COR-L47 (cell line): ENCODE measurements around the gene SCAP.

Experiments
- DNase-seq: peaks from one replicate; lab custom pipeline; 2025; lab: John Stamatoyannopoulos, UW

Gene SCAP

DNA sequence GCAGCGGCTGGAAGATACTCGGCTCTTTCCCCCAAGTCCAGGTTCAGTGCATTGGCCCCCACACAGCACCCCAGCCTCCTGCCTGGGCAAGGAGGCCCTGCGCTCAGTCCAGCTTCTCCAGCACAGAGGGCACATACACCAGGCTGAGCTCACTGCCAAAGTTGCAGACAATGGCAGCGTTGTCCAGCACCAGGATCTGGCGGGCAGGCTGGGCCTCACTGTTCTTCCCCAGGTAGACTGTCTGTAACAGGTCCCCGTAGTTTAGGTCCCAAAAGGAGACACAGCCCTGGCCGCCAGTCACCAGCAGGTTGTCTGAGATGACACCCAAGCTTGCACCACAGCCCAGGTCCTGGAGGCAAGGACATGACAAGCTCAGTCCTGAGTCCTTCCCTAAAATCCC, 62.0 kb downstream of the SCAP start:
- DNase-seq = no peak

DNA sequence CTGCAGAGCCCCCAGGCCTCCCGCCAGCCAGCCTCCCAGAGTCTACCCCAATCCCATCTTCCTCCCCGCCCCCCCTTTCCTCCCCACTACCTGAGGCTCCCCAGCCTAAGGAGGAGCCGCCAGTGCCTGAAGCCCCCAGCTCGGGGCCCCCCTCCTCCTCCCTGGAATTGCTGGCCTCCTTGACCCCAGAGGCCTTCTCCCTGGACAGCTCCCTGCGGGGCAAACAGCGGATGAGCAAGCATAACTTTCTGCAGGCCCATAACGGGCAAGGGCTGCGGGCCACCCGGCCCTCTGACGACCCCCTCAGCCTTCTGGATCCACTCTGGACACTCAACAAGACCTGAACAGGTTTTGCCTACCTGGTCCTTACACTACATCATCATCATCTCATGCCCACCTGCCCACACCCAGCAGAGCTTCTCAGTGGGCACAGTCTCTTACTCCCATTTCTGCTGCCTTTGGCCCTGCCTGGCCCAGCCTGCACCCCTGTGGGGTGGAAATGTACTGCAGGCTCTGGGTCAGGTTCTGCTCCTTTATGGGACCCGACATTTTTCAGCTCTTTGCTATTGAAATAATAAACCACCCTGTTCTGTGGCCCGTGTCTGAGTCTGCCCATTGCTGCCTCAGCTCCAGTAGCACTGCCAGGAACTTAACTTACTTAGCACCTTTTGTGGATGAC, 62.8 kb downstream of the SCAP start:
- no peak for DNase-seq

DNA sequence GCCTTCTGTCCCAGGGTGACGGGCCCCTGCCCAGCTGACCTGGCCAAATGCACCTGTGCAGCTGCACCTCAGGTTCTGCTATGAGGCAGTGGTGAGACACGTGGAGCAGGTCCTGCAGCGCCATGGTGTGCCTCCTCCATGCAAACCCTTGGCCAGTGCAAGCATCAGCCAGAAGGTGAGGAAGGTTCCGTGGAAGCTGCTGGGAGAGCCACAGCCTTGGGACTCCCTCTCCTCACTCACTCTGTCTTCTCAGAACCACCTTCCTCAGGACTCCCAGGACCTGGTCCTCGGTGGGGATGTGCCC, 63.3 kb downstream of the SCAP start:
- DNase-seq = no peak

DNA sequence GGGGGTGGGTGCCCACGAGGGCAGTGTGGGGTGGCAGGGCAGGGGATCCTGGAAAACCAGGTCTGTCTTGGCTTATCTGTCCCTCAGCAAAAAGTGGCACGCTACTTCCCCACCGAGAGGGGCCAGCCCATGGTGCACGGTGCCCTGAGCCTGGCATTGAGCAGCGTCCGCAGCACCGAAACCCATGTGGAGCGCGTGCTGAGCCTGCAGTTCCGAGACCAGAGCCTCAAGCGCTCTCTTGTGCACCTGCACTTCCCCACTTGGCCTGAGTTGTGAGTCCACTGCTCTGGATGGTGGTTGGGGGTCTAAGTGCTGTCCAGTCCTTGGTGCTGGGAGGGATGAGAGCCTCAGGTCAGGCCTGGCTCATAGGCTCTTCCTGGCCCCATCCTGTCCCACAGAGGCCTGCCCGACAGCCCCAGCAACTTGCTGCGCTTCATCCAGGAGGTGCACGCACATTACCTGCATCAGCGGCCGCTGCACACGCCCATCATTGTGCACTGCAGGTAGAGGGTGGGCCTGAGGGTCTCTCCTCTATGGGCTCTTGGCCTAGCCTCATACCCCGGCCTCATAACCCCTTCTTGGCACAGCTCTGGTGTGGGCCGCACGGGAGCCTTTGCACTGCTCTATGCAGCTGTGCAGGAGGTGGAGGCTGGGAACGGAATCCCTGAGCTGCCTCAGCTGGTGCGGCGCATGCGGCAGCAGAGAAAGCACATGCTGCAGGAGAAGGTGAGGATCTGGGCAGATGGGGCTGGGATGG, 63.9 kb downstream of the SCAP start:
- no peak for DNase-seq

DNA sequence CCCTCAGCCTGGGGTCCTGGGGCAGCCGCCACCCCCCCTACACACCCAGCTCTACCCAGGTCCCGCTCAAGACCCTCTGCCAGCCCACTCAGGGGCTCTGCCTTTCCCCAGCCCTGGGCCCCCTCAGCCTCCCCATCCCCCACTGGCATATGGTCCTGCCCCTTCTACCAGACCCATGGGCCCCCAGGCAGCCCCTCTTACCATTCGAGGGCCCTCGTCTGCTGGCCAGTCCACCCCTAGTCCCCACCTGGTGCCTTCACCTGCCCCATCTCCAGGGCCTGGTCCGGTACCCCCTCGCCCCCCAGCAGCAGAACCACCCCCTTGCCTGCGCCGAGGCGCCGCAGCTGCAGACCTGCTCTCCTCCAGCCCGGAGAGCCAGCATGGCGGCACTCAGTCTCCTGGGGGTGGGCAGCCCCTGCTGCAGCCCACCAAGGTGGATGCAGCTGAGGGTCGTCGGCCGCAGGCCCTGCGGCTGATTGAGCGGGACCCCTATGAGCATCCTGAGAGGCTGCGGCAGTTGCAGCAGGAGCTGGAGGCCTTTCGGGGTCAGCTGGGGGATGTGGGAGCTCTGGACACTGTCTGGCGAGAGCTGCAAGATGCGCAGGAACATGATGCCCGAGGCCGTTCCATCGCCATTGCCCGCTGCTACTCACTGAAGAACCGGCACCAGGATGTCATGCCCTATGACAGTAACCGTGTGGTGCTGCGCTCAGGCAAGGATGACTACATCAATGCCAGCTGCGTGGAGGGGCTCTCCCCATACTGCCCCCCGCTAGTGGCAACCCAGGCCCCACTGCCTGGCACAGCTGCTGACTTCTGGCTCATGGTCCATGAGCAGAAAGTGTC, 64.7 kb downstream of the SCAP start:
- no peak for DNase-seq

DNA sequence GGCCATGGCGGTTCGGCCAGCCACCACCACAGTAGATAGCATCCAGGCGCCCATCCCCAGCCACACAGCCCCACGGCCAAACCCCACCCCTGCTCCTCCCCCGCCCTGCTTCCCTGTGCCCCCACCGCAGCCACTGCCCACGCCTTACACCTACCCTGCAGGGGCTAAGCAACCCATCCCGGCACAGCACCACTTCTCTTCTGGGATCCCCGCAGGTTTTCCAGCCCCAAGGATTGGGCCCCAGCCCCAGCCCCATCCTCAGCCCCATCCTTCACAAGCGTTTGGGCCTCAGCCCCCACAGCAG, 65.4 kb downstream of the SCAP start:
- no peak for DNase-seq

DNA sequence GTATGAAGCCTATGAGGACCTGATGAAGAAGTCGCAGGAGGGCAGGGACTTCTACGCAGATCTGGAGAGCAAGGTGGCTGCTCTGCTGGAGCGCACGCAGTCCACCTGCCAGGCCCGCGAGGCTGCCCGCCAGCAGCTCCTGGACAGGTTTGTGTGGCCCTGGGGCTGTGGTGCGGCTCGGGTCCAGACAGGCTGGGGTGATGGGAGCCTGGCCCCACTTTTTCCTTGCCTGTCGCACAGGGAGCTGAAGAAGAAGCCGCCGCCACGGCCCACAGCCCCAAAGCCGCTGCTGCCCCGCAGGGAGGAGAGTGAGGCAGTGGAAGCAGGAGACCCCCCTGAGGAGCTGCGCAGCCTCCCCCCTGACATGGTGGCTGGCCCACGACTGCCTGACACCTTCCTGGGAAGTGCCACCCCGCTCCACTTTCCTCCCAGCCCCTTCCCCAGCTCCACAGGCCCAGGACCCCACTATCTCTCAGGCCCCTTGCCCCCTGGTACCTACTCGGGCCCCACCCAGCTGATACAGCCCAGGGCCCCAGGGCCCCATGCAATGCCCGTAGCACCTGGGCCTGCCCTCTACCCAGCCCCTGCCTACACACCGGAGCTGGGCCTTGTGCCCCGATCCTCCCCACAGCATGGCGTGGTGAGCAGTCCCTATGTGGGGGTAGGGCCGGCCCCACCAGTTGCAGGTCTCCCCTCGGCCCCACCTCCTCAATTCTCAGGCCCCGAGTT, 65.9 kb downstream of the SCAP start:
- DNase-seq = no peak

DNA sequence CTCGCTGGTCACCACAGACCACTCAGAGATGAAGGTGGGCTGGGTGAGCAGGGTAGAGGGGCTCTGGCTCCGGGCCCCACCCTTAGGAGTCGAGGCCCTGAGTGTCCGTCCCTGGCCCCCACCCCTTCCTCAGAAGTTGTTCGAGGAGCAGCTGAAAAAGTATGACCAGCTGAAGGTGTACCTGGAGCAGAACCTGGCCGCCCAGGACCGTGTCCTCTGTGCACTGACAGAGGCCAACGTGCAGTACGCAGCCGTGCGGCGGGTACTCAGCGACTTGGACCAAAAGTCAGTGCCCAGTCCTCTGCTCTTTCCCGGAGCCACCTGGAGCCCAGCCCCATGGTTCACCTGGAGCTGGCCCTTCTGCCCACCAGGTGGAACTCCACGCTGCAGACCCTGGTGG, 66.5 kb downstream of the SCAP start:
- DNase-seq = no peak

DNA sequence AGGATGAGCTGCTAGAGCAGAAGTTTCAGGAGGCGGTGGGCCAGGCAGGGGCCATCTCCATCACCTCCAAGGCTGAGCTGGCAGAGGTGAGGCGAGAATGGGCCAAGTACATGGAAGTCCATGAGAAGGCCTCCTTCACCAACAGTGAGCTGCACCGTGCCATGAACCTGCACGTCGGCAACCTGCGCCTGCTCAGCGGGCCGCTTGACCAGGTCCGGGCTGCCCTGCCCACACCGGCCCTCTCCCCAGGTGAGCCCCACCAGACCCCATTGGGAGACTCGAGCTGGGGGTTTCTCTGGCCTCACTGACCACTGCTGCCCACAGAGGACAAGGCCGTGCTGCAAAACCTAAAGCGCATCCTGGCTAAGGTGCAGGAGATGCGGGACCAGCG, 66.9 kb downstream of the SCAP start:
- no peak for DNase-seq

DNA sequence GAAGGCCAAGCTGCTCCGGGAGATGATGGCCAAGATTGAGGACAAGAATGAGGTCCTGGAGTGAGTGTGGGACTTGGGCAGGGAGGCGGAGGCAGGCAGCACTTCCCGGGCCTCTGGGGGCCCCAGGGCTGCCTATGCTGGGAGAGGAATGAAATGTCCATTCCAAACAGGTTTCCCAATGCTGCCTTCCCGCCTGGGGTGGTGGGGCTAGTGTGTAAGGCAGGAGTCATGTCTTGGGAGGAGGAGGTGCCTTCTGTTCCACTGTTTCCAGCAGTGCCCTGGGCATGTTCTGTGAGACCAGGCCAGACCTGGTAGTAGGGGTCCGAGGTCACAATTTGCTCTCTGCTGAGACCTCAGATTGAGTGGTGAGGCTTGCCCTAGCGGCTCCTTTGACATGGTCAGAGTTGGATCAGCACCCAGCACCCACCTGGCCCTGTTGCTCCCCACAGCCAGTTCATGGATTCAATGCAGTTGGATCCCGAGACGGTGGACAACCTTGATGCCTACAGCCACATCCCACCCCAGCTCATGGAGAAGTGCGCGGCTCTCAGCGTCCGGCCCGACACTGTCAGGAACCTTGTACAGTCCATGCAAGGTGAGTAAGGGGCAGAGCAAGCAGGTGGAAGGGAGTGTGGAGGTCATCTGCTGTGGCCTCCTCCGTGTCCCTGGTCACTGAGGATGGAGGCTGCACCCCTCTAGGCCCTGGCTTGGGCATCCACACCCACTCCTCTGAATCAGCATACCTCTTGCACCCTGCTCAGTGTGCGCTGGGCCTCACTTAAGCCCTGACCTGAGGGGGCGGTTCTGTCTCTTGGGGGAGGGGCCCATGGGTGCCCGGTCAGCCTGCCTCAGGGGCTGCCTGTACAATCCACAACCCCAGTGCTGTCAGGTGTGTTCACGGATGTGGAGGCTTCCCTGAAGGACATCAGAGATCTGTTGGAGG, 67.6 kb downstream of the SCAP start:
- DNase-seq = no peak

DNA sequence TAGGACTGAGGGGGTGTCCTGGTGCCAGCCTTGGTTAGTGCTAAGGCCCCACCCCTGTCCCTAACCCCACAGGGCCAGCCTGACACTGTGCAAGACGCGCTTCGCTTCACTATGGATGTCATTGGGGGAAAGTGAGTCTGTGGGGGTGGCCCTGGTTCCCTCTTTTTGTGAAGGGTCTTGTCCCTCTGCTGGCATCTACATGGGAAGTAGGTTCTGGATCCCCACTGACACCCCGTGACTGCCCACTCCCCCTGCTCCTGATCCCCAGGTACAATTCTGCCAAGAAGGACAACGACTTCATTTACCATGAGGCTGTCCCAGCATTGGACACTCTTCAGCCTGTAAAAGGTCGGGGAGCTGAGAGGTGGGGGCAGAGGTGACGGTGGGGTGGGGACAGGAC, 68.5 kb downstream of the SCAP start:
- DNase-seq = no peak

DNA sequence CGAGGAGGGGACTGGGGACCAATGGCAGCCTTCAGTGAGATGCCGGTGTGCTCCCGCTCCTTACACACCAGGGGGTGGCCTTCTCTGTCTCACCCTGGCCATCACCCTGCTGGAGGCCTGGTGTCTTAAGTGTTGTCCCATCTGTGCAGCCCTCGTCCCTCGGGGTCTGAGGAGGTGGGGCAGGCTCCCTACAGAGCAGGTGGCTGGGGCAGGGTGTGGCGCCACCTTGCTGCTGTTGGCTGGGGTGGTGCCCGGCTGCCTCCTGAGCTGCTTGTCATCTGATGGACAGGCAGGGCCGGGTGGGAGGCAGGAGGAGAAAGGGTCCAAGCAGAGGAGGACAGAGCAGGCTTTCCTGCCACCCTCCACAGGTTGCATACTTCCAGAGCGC, 69.0 kb downstream of the SCAP start:
- no peak for DNase-seq

DNA sequence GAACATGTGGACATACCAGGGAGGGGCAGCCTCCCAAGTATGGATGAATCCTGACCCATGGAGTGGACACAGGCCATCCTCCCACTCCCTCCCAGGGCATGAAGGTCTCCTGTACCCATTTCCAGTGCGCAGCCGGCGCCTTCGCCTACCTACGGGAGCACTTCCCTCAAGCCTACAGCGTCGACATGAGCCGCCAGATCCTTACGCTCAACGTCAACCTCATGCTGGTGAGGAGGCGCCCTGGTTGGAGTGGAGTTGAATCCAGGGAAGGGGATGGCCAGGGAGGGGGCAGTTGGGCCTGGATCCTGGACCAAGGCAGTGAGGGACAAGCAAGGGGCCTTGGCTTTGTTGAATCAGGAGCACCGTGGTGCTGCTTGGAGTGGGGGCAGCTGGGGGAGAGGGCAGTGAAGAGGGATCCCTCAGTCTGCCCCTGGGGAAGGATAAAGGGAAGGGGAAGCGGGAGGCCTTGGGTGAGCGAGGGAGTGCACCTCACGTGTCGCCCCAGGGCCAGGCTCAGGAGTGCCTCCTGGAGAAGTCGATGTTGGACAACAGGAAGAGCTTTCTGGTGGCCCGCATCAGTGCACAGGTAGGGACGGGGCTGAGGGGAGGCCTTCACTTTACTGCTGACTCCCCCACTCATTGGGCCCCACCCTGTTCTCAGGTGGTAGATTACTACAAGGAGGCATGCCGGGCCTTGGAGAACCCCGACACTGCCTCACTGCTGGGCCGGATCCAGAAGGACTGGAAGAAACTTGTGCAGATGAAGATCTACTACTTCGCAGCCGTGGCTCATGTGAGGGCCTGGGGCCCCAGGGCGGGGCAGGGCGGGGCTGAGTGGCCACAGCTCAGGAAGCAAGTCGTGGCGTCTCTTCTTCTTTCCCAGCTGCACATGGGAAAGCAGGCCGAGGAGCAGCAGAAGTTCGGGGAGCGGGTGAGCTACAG, 69.7 kb downstream of the SCAP start:
- DNase-seq = no peak

DNA sequence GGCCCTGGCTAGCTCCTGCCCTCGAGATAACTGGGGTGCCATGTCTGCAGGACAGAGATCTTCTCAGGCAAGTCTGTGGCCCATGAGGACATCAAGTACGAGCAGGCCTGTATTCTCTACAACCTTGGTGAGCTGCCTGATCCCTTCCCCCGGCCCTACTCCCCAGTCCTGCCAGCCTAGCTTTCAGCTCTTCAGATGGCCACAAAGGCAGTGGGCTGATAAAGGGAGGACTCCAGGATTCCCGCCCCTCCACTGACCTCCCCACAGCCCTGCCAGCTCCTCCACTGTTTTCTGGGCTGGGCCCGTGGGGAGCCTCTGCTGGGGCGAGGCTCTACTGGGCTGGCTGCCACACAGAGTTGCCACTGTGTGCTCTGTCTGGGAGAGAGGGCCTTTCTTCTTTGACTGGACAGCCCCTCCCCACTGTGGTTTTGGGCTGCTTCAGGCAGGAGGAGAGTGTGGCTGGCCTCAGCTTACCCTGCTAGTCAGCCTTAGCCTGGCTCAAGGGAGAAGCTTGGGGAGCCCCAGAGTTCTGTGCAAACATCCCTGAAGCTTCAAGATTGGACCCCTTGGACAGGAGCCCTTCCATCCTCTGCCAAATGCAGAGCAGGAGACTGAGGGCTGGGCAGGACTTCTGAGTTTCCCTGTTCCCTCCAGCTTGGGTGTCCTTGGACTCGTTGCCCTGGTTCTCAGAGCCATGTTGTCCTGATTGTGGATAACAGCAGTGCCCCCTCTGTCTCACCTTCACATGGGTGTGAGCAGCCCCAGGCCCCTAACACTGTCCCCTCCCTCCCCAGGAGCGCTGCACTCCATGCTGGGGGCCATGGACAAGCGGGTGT, 70.6 kb downstream of the SCAP start:
- DNase-seq = no peak

DNA sequence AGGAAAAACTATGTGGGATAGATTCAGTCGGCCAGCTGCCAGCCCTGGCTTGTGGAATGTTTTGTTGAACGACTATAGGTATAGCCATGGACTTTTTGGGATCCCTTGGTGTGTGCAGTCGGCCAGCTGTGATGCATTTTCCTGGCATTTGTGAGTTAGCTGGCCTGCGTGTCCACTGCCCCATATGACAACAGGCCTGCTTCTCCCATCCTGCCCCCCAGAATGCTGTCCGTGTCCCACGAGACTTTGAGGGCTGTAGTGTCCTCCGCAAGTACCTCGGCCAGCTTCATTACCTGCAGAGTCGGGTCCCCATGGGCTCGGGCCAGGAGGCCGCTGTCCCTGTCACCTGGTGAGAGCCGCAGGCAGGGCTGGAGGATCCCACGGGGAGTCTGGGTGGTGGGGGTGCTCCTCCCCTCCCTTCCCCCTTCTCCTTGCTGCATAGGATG, 71.3 kb downstream of the SCAP start:
- DNase-seq = no peak

DNA sequence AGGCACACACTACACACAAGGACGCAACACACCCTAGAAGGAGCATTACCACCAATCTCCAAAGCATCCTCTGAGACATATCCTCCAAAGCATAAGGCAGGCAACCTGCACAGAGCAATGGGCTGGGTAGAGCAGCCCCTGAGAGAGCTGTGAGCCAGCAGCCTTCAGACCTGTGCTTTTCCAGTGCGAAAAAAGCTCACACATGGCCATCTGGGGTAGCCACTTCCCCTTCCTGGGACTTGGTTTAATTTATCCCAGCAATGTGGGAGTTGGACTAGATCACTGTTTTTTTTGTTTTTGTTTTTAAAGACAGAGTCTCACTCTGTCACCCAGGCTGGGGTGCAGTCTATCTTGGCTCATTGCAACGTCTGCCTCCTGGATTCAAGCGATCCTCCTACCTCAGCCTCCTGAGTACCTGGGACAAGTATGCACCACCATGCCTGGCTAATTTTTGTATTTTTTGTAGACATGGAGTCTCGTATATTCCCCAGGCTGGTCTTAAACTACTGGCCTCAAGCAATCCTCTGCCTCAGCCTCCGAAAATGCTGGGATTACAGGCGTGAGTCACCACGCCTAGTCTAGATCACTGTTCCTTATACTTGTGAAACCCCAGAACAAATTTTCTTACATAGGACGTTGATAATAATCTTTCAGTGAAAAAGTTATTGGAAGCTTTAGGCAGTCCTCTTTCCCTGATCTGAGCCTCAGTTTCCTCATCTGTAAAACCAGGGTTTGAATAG, 76.0 kb downstream of the SCAP start:
- DNase-seq = no peak

DNA sequence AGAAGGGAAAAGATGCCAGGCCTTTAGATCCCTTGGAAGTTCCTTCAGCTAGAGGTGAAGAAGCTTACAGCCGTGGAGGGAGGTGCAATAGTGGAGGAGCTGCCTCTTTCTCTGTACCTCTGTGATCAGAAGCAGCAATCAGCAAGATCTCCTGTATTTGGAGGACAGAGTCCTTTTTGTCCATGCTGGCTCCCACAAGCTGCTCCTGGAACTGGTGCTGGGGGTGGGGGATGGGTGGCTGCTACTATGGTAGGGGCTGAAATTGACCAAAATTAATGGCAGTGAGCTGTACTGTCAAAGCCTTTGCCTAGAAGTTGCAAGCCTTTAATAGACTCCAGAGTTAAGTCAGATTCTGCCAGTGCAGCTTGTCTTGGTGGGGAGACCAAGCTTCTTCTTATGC, 76.7 kb downstream of the SCAP start:
- DNase-seq = no peak

DNA sequence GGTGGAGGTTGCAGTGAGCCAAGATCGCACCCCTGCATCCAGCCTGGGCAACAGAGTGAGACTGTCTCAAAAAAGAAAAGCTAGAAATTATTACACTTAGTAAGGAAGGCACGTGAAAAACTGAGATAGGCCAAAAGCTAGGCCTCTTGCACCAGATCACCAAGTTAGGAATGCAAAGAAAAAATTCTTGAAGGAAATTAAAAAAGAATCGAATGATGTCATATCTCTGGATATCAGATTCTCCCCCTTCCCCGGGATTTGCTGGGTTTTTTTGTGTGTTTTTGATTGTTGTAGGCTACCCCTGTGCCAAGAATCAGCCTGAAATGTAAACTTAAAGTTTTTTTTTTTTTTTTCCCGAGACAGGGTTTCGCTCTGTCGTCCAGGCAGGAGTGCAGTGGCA, 77.5 kb downstream of the SCAP start:
- no peak for DNase-seq

DNA sequence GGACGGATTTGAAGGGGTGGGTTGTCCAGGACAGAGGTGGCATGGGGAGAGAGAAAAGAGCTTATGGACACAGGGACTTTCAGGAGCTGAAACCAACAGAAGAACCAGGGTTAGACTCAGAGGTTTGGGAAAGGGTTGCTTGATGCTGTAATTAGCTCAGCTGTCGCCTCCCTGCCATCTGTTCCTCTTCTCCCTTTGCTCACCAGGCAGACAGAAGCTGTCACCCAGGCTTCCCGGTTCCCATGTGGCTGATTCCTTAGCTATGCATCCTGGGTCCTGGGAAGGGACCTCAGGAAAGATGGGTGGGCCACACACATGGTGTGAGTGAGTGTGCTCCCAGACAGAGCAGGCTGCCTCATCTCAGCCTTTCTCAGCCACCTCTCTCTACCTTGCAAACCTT, 80.9 kb downstream of the SCAP start:
- DNase-seq = no peak
